HEK293 (cell line): ENCODE data around the gene NECTIN4.

Experiments
- CTCF ChIA-PET: fragments of 350-600 bp; formaldehyde crosslinking; extraction: SDS; loops from one replicate; lab custom pipeline; 2021; ENCODE audit warnings: antibody characterized with exemption; lab: Yijun Ruan, JAX
- POLR2A ChIA-PET: fragments of 300-600 bp; formaldehyde crosslinking; extraction: SDS; loops from one replicate; lab custom pipeline; 2020; ENCODE audit warnings: antibody characterized with exemption, inconsistent platforms; lab: Yijun Ruan, JAX
- H3K27ac ChIP-seq: fragments of 200-500 bp; sonication (Bioruptor generic); 2 replicates; pipeline ENCODE4 v1.5.1; 2014; ENCODE audit warnings: low read depth, low read length, control low read depth, inconsistent platforms; ENCODE audit errors: extremely low read depth
- H3K36me3 ChIP-seq, 2 experiments: fragments of 200-500 bp in 1 of 2; sonication (Bioruptor generic) in 1 of 2; 1 replicate in 1 of 2; 2 replicates in 1 of 2; pipeline ENCODE4 v1.5.1; 2014 to 2017; ENCODE audit warnings: inconsistent platforms in 2 of 2, low read length in 2 of 2; ENCODE audit not compliant: control insufficient read depth in 2 of 2, insufficient read depth in 1 of 2
- H3K4me1 ChIP-seq: fragments of 200-500 bp; sonication (Bioruptor generic); 2 replicates; pipeline ENCODE4 v1.5.1; 2014; ENCODE audit warnings: mild to moderate bottlenecking, low read length, inconsistent platforms; ENCODE audit not compliant: control insufficient read depth, insufficient read depth
- H3K4me3 ChIP-seq: 2 replicates; pipeline ENCODE4 v1.5.1; 2011; ENCODE audit warnings: low read depth, mild to moderate bottlenecking, control low read depth, low read length, moderate library complexity
- H3K9me3 ChIP-seq: fragments of 200-500 bp; sonication (Bioruptor generic); 2 replicates; pipeline ENCODE4 v1.5.1; 2014; ENCODE audit warnings: low read depth, low read length, inconsistent platforms; ENCODE audit not compliant: control insufficient read depth, insufficient read depth
- EGR2 ChIP-seq: fragments of 450-650 bp; formaldehyde crosslinking; IDR thresholded peaks from 2 replicates; pipeline ENCODE4 v1.5.1; 2016; ENCODE audit warnings: low read depth, missing biosample characterization, missing genetic modification characterization
- GLI4 ChIP-seq: fragments of 450-650 bp; formaldehyde crosslinking; IDR thresholded peaks from 2 replicates; pipeline ENCODE4 v1.5.1; 2016; ENCODE audit warnings: missing biosample characterization, missing genetic modification characterization
- GLIS2 ChIP-seq: fragments of 450-650 bp; formaldehyde crosslinking; IDR thresholded peaks from 2 replicates; pipeline ENCODE4 v1.5.1; 2016; ENCODE audit warnings: missing biosample characterization, missing genetic modification characterization
- REST ChIP-seq: fragments of 450-650 bp; formaldehyde crosslinking; IDR thresholded peaks from 2 replicates; pipeline ENCODE4 v1.5.1; 2016; ENCODE audit warnings: missing biosample characterization, missing genetic modification characterization
- SCRT2 ChIP-seq: fragments of 450-650 bp; formaldehyde crosslinking; IDR thresholded peaks from 2 replicates; pipeline ENCODE4 v1.5.1; 2016; ENCODE audit warnings: missing biosample characterization, missing genetic modification characterization
- SP2 ChIP-seq: fragments of 450-650 bp; formaldehyde crosslinking; IDR thresholded peaks from 2 replicates; pipeline ENCODE4 v1.5.1; 2016; ENCODE audit warnings: missing biosample characterization, missing genetic modification characterization
- SP7 ChIP-seq: fragments of 450-650 bp; formaldehyde crosslinking; IDR thresholded peaks from 2 replicates; pipeline ENCODE4 v1.5.1; 2016; ENCODE audit warnings: missing biosample characterization, missing genetic modification characterization
- TCF7L2 ChIP-seq: IDR thresholded peaks from 2 replicates; pipeline ENCODE4 v1.6.1; 2011; ENCODE audit warnings: low read depth, mild to moderate bottlenecking, inconsistent platforms, low read length, moderate library complexity, borderline replicate concordance
- ZFHX2 ChIP-seq: fragments of 450-650 bp; formaldehyde crosslinking; conservative IDR thresholded peaks from 2 replicates; pipeline ENCODE4 v1.5.1; 2016; ENCODE audit warnings: missing biosample characterization, missing genetic modification characterization
- ZNF114 ChIP-seq: fragments of 450-650 bp; formaldehyde crosslinking; IDR thresholded peaks from 2 replicates; pipeline ENCODE4 v1.5.0; 2017; ENCODE audit warnings: missing biosample characterization, missing genetic modification characterization
- ZNF140 ChIP-seq: fragments of 450-650 bp; formaldehyde crosslinking; IDR thresholded peaks from 2 replicates; pipeline ENCODE4 v1.5.1; 2016; ENCODE audit warnings: missing biosample characterization, missing genetic modification characterization
- ZNF169 ChIP-seq: fragments of 450-650 bp; formaldehyde crosslinking; IDR thresholded peaks from 2 replicates; pipeline ENCODE4 v1.5.1; 2016; ENCODE audit warnings: missing biosample characterization, missing genetic modification characterization
- ZNF2 ChIP-seq: fragments of 450-650 bp; formaldehyde crosslinking; IDR thresholded peaks from 2 replicates; pipeline ENCODE4 v1.5.1; 2016; ENCODE audit warnings: missing biosample characterization, missing genetic modification characterization
- ZNF292 ChIP-seq: fragments of 450-650 bp; formaldehyde crosslinking; IDR thresholded peaks from 2 replicates; pipeline ENCODE4 v1.5.1; 2016; ENCODE audit warnings: low read depth, missing biosample characterization, missing genetic modification characterization, borderline replicate concordance
- ZNF324 ChIP-seq: fragments of 450-650 bp; formaldehyde crosslinking; IDR thresholded peaks from 2 replicates; pipeline ENCODE4 v1.5.1; 2016; ENCODE audit warnings: missing biosample characterization, missing genetic modification characterization
- ZNF366 ChIP-seq: fragments of 450-650 bp; formaldehyde crosslinking; conservative IDR thresholded peaks from 2 replicates; pipeline ENCODE4 v1.5.1; 2016; ENCODE audit warnings: missing biosample characterization, missing genetic modification characterization
- ZNF398 ChIP-seq: fragments of 450-650 bp; formaldehyde crosslinking; IDR thresholded peaks from 2 replicates; pipeline ENCODE4 v1.5.1; 2017; ENCODE audit warnings: missing biosample characterization, missing genetic modification characterization
- ZNF423 ChIP-seq: fragments of 450-650 bp; formaldehyde crosslinking; IDR thresholded peaks from 2 replicates; pipeline ENCODE4 v1.5.1; 2016; ENCODE audit warnings: missing biosample characterization, missing genetic modification characterization
- ZNF433 ChIP-seq: fragments of 450-650 bp; formaldehyde crosslinking; IDR thresholded peaks from 2 replicates; pipeline ENCODE4 v1.5.1; 2016; ENCODE audit warnings: missing biosample characterization, missing genetic modification characterization, low read depth
- ZNF530 ChIP-seq: fragments of 450-650 bp; formaldehyde crosslinking; IDR thresholded peaks from 2 replicates; pipeline ENCODE4 v1.5.1; 2016; ENCODE audit warnings: low read depth, missing biosample characterization, missing genetic modification characterization
- ZNF549 ChIP-seq: fragments of 450-650 bp; IDR thresholded peaks from 2 replicates; pipeline ENCODE4 v1.5.1; 2018; ENCODE audit warnings: missing biosample characterization, missing genetic modification characterization, mild to moderate bottlenecking, inconsistent platforms, moderate library complexity
- ZNF600 ChIP-seq: fragments of 450-650 bp; formaldehyde crosslinking; IDR thresholded peaks from 2 replicates; pipeline ENCODE4 v1.5.1; 2016; ENCODE audit warnings: missing biosample characterization, missing genetic modification characterization
- ZNF629 ChIP-seq: fragments of 450-650 bp; formaldehyde crosslinking; IDR thresholded peaks from 2 replicates; pipeline ENCODE4 v1.5.1; 2017; ENCODE audit warnings: missing biosample characterization, missing genetic modification characterization
- ZNF670 ChIP-seq: fragments of 450-650 bp; formaldehyde crosslinking; IDR thresholded peaks from 2 replicates; pipeline ENCODE4 v1.5.1; 2016; ENCODE audit warnings: missing biosample characterization, missing genetic modification characterization, low read depth
- ZNF747 ChIP-seq: fragments of 450-650 bp; formaldehyde crosslinking; IDR thresholded peaks from 2 replicates; pipeline ENCODE4 v1.5.1; 2016; ENCODE audit warnings: missing biosample characterization, missing genetic modification characterization
- ZNF76 ChIP-seq: fragments of 450-650 bp; formaldehyde crosslinking; IDR thresholded peaks from 2 replicates; pipeline ENCODE4; 2016; ENCODE audit warnings: low read depth, missing biosample characterization, missing genetic modification characterization, borderline replicate concordance
- ZNF777 ChIP-seq: fragments of 450-650 bp; formaldehyde crosslinking; IDR thresholded peaks from 2 replicates; pipeline ENCODE4 v1.5.1; 2017; ENCODE audit warnings: missing biosample characterization, missing genetic modification characterization, borderline replicate concordance
- ZNF791 ChIP-seq: fragments of 450-650 bp; formaldehyde crosslinking; IDR thresholded peaks from 2 replicates; pipeline ENCODE4 v1.5.1; 2016; ENCODE audit warnings: missing biosample characterization, missing genetic modification characterization
- ZNF837 ChIP-seq: fragments of 450-650 bp; formaldehyde crosslinking; IDR thresholded peaks from 2 replicates; pipeline ENCODE4 v1.5.1; 2016; ENCODE audit warnings: missing biosample characterization, missing genetic modification characterization
- ZNF843 ChIP-seq: fragments of 450-650 bp; formaldehyde crosslinking; IDR thresholded peaks from 2 replicates; pipeline ENCODE4 v1.5.1; 2016; ENCODE audit warnings: missing biosample characterization, missing genetic modification characterization
- ZSCAN18 ChIP-seq: fragments of 450-650 bp; formaldehyde crosslinking; IDR thresholded peaks from 2 replicates; pipeline ENCODE4 v1.5.1; 2016; ENCODE audit warnings: missing biosample characterization, missing genetic modification characterization
- ZXDB ChIP-seq: fragments of 450-650 bp; formaldehyde crosslinking; IDR thresholded peaks from 2 replicates; pipeline ENCODE4 v1.5.1; 2016; ENCODE audit warnings: missing biosample characterization, missing genetic modification characterization

NECTIN4 gene

GRCh38 chr1:161095230-161095629 is 5.9 kb upstream of the NECTIN4 start (continued):
- peak; percentile 95 for TF ChIP-seq ZNF366 (tag by site-specific recombination)

- no peak overlapping the region for H3K4me3 ChIP-seq
- H3K36me3 ChIP-seq, result peaks cover 0 to 10% of the 10 kb centered on the region in 2 experiments; a peak in 1 of 3 replicates
- no peak for TF ChIP-seq ZNF76 (tag by site-specific recombination)
- TF ChIP-seq ZNF791, result no peak
- TF ChIP-seq GLI4 (tag by site-specific recombination), result no peak
- TF ChIP-seq ZNF324, result no peak
- TF ChIP-seq TCF7L2, result no peak
- no peak for TF ChIP-seq ZNF423 (tag by site-specific recombination)
- TF ChIP-seq SP7, result no peak
- TF ChIP-seq SP2 (tag by site-specific recombination), result no peak
- TF ChIP-seq ZNF114 (tag by site-specific recombination), result no peak
- no peak for TF ChIP-seq REST (tag by site-specific recombination)
- no peak for TF ChIP-seq ZNF629 (tag by site-specific recombination)
- TF ChIP-seq SCRT2 (tag by site-specific recombination), result no peak
- no peak for TF ChIP-seq ZNF670
- no peak for TF ChIP-seq ZNF837 (tag by site-specific recombination)
- no peak for TF ChIP-seq ZNF747 (tag by site-specific recombination)
- no peak for TF ChIP-seq ZNF169 (tag by site-specific recombination)
- TF ChIP-seq ZNF843, result no peak
- TF ChIP-seq ZNF777 (tag by site-specific recombination), result no peak
- no peak for TF ChIP-seq ZNF292 (tag by site-specific recombination)
- TF ChIP-seq ZSCAN18 (tag by site-specific recombination), result no peak
- ChIA-PET CTCF (interaction anchor here (0.8 to 4.3 kb wide), 3 partner anchors 49 to 74 kb away, joined by 3 to 27 read pairs (median 9); partner anchors contain the start of genes F11R and USF1), POLR2A (interaction anchor here (0.7 kb wide), 1 partner anchor 9 kb away, joined by 5 read pairs; no protein-coding TSS in a partner anchor)
- no peaks in the 10 kb centered on the region for H3K4me1 ChIP-seq
- no peak overlapping the region for H3K27ac ChIP-seq
- no peaks in the 10 kb centered on the region for H3K9me3 ChIP-seq
Measured at GRCh38 chr1:161094481-161094880, 5.1 kb upstream of the NECTIN4 start.

- H3K4me3 ChIP-seq, result no peak overlapping the region
- ChIA-PET CTCF (interaction anchor here (0.8 to 1.4 kb wide), 2 partner anchors 102 to 138 kb away, joined by 3 to 4 read pairs; partner anchors contain the start of gene ITLN2), POLR2A (interaction anchor here (0.6 kb wide), 1 partner anchor 54 kb away, joined by 7 read pairs; the partner anchor contains the start of gene TSTD1)
- no peaks in the 10 kb centered on the region for H3K4me1 ChIP-seq
- H3K9me3 ChIP-seq, result no peaks in the 10 kb centered on the region
- no peaks in the 10 kb centered on the region for H3K36me3 ChIP-seq
- no peak overlapping the region for H3K27ac ChIP-seq
- TF ChIP-seq ZNF2 (no peak), EGR2 (tag by site-specific recombination) (peak; percentile 98), ZNF549 (no peak), ZNF433 (tag by site-specific recombination) (no peak), ZNF140 (tag by site-specific recombination) (no peak), ZNF398 (tag by site-specific recombination) (peak; percentile 77), GLIS2 (tag by site-specific recombination) (no peak), ZNF530 (tag by site-specific recombination) (no peak), ZFHX2 (peak; percentile 97), ZNF600 (no peak), ZXDB (tag by site-specific recombination) (no peak)
Measured at GRCh38 chr1:161092621-161093028, 3.3 kb upstream of the NECTIN4 start.
